NCI-H510A (cell line): ENCODE results near the gene ZNF41.
"Not testable (repeated sequence)": the region's sequence is repeated elsewhere in the genome, so short reads cannot be mapped to it uniquely, and the experiment has no call there.

ENCODE experiments used
- DNase-seq: peaks from one replicate; lab custom pipeline; 2025; lab: John Stamatoyannopoulos, UW

Gene ZNF41

GRCh38 chrX:47482512-47483305, at the start of gene ZNF41:
Gene ZNF41, minus strand, starts transcription at chrX:47483222. Its CDS starts 15,741 bp downstream, at chrX:47467481.
- DNase-seq: peak; percentile 84

GRCh38 chrX:47530049-47530448, 47.0 kb upstream of the ZNF41 start:
- DNase-seq: no peak

GRCh38 chrX:47529548-47529947, 46.5 kb upstream of the ZNF41 start:
- DNase-seq: no peak

GRCh38 chrX:47523713-47524166, 40.7 kb upstream of the ZNF41 start:
- no peak for DNase-seq

GRCh38 chrX:47523297-47523696, 40.3 kb upstream of the ZNF41 start:
- peak; percentile 44 for DNase-seq

- no peak for DNase-seq
These were observed 35.1 kb upstream of the ZNF41 start for GRCh38 chrX:47518144-47518543.

- DNase-seq: no peak
These were observed 33.1 kb upstream of the ZNF41 start for GRCh38 chrX:47515941-47516665.

- no peak for DNase-seq
These were observed 31.7 kb upstream of the ZNF41 start for GRCh38 chrX:47514533-47515235.

- DNase-seq: not testable (repeated sequence)
These were observed 30.3 kb upstream of the ZNF41 start for GRCh38 chrX:47513034-47513965.

GRCh38 chrX:47512383-47512782, 29.4 kb upstream of the ZNF41 start:
- not testable (repeated sequence) for DNase-seq

- no peak for DNase-seq
These were observed 24.3 kb upstream of the ZNF41 start for GRCh38 chrX:47507153-47507867.

- no peak for DNase-seq
These were observed 20.1 kb upstream of the ZNF41 start for GRCh38 chrX:47503151-47503550.

- DNase-seq: peak; percentile 14
These were observed 19.5 kb upstream of the ZNF41 start for GRCh38 chrX:47502316-47503125.

GRCh38 chrX:47501226-47502074, 18.4 kb upstream of the ZNF41 start:
- DNase-seq: no peak

- DNase-seq: no peak
These were observed 17.5 kb upstream of the ZNF41 start for GRCh38 chrX:47500554-47500953.

GRCh38 chrX:47499293-47499692, 16.3 kb upstream of the ZNF41 start:
- no peak for DNase-seq

- DNase-seq: no peak
These were observed 15.4 kb upstream of the ZNF41 start for GRCh38 chrX:47498411-47498810.

- no peak for DNase-seq
These were observed 14.4 kb upstream of the ZNF41 start for GRCh38 chrX:47497271-47497888.

- not testable (repeated sequence) for DNase-seq
These were observed 9.1 kb upstream of the ZNF41 start for GRCh38 chrX:47492133-47492532.
